MCF 10A (cell line): Measurements from ENCODE around the gene TNS3. TPM values are rescaled to one million over a fixed set of nuclear protein-coding genes. Genes with fewer than 3 reads are reported as not detected.

ENCODE experiments used
- BruUV-seq: library from RNA; stranded (reverse); fragments of 400-500 nt; replicated peaks from 2 replicates; lab custom pipeline; 2021; lab: Mats Ljungman, UMichigan
- CTCF ChIA-PET: fragments of 300-600 bp; sonication (Branson Sonifier 250); formaldehyde crosslinking; extraction: SDS; loops from one replicate; lab custom pipeline; 2021; ENCODE audit warnings: antibody characterized with exemption, inconsistent platforms; lab: Yijun Ruan, JAX
- POLR2A ChIA-PET: fragments of 300-600, 350-650 bp; sonication (Branson Sonifier 250); formaldehyde crosslinking; extraction: SDS; loops from one replicate; lab custom pipeline; 2020; ENCODE audit warnings: antibody characterized with exemption, inconsistent platforms; lab: Yijun Ruan, JAX
- DNase-seq: peaks from one replicate; pipeline ENCODE4 v3.0.0-alpha.2; 2018; ENCODE audit not compliant: unreplicated experiment
- H3K27ac Mint-ChIP-seq: one replicate; pipeline ENCODE4 v1.8.0; 2022; ENCODE audit warnings: mild to moderate bottlenecking, low read depth, mixed read lengths; ENCODE audit not compliant: unreplicated experiment
- H3K27me3 Mint-ChIP-seq: one replicate; pipeline ENCODE4 v1.8.0; 2022; ENCODE audit warnings: mixed read lengths; ENCODE audit not compliant: insufficient read depth, unreplicated experiment
- H3K36me3 Mint-ChIP-seq: one replicate; pipeline ENCODE4 v1.8.0; 2022; ENCODE audit warnings: mild to moderate bottlenecking, moderate library complexity, mixed read lengths; ENCODE audit not compliant: insufficient read depth, unreplicated experiment
- H3K4me1 Mint-ChIP-seq: one replicate; pipeline ENCODE4 v1.8.0; 2022; ENCODE audit warnings: mixed read lengths; ENCODE audit not compliant: insufficient read depth, unreplicated experiment
- H3K4me3 Mint-ChIP-seq: one replicate; pipeline ENCODE4 v1.8.0; 2022; ENCODE audit warnings: mild to moderate bottlenecking, moderate library complexity, mixed read lengths; ENCODE audit not compliant: unreplicated experiment
- H3K9me3 Mint-ChIP-seq: one replicate; pipeline ENCODE4 v1.8.0; 2022; ENCODE audit warnings: mixed read lengths; ENCODE audit not compliant: unreplicated experiment
- intact Hi-C: fragments of 100-400 bp; cut with micrococcal nuclease; formaldehyde crosslinking; loops from 2 replicates; pipeline ENCODE4 v1.14.1; 2022
- total RNA-seq: library from RNA; stranded (reverse); gene quantifications from 2 replicates; pipeline ENCODE4 v1.2.3, GENCODE V29; 2022
- TF ChIP-seq, protein P1 (sequence below): fragments of 200-600 bp; IDR thresholded peaks from one replicate; pipeline ENCODE4 v1.8.0; 2022; ENCODE audit warnings: antibody characterized with exemption, mild to moderate bottlenecking; ENCODE audit not compliant: unreplicated experiment

The TNS3 gene
- total RNA-seq, 1 experiment from 2014 or later: 30.1 TPM

DNA sequence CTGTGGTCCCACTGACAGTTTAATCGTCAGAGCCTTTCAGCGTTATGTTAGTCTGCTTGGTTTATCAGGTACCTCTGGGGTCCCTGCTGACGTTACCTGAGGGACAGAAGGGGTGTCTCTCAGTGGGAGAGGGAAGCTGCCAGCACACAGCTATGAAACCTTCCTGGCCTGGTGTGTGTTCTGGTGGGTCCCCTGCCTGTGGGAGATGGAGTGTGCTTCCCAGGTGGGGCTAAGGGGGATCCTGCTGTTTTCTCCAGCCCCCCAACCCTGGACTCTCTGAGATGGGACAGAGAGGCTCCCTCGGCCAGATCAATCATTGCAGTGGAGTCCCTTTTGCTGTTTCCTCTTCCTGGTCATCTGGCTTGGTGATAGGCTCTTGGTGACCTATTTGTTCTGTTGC, 308.8 kb downstream of the TNS3 start:
- intact Hi-C loops: no loop called here
- H3K36me3 Mint-ChIP-seq: peaks cover 17% of the 10 kb centered on the region
- H3K9me3 Mint-ChIP-seq: peaks cover 8% of the 10 kb centered on the region
- no peak overlapping the region for H3K4me3 Mint-ChIP-seq
- POLR2A ChIA-PET: no interaction called here
- H3K4me1 Mint-ChIP-seq: no peaks in the 10 kb centered on the region
- no peak for DNase-seq
- no peak overlapping the region for H3K27ac Mint-ChIP-seq
- BruUV-seq: no TSS peak
- no peaks in the 10 kb centered on the region for H3K27me3 Mint-ChIP-seq
- TF ChIP-seq, protein P1, sequence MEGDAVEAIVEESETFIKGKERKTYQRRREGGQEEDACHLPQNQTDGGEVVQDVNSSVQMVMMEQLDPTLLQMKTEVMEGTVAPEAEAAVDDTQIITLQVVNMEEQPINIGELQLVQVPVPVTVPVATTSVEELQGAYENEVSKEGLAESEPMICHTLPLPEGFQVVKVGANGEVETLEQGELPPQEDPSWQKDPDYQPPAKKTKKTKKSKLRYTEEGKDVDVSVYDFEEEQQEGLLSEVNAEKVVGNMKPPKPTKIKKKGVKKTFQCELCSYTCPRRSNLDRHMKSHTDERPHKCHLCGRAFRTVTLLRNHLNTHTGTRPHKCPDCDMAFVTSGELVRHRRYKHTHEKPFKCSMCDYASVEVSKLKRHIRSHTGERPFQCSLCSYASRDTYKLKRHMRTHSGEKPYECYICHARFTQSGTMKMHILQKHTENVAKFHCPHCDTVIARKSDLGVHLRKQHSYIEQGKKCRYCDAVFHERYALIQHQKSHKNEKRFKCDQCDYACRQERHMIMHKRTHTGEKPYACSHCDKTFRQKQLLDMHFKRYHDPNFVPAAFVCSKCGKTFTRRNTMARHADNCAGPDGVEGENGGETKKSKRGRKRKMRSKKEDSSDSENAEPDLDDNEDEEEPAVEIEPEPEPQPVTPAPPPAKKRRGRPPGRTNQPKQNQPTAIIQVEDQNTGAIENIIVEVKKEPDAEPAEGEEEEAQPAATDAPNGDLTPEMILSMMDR: no peak
- CTCF ChIA-PET: interaction anchor here (0.6 kb wide), 1 partner anchor 547 kb away, joined by 3 read pairs; no protein-coding TSS in a partner anchor

DNA sequence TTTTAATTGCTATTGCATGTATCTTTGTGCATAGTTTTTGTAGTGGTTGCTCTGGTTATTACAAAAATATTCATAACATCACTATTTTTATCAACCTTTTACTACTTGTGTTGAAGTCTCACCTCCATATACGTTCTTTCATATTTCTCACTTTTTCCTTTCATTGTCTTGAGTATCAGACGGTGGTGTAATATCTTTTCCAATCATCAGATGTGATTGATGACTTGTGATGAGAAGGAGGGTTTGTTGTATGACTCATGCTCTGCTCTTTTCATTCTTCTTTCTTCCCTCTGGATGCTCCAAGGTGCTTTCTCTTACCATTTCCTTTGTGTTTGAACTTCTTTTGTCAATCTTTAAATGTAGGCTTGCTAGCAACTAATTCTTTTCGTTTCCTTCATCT, 310.2 kb downstream of the TNS3 start:
- ChIA-PET POLR2A (no interaction called here), CTCF (no interaction called here)
- H3K4me1 Mint-ChIP-seq: peaks cover 2% of the 10 kb centered on the region
- H3K27me3 Mint-ChIP-seq: no peaks in the 10 kb centered on the region
- H3K9me3 Mint-ChIP-seq: peaks cover 8% of the 10 kb centered on the region
- H3K4me3 Mint-ChIP-seq: no peak overlapping the region
- no peak overlapping the region for H3K27ac Mint-ChIP-seq
- TF ChIP-seq, protein P1: no peak
- intact Hi-C loops: no loop called here
- no peak for DNase-seq
- BruUV-seq: no TSS peak
- H3K36me3 Mint-ChIP-seq: peaks cover 22% of the 10 kb centered on the region

DNA sequence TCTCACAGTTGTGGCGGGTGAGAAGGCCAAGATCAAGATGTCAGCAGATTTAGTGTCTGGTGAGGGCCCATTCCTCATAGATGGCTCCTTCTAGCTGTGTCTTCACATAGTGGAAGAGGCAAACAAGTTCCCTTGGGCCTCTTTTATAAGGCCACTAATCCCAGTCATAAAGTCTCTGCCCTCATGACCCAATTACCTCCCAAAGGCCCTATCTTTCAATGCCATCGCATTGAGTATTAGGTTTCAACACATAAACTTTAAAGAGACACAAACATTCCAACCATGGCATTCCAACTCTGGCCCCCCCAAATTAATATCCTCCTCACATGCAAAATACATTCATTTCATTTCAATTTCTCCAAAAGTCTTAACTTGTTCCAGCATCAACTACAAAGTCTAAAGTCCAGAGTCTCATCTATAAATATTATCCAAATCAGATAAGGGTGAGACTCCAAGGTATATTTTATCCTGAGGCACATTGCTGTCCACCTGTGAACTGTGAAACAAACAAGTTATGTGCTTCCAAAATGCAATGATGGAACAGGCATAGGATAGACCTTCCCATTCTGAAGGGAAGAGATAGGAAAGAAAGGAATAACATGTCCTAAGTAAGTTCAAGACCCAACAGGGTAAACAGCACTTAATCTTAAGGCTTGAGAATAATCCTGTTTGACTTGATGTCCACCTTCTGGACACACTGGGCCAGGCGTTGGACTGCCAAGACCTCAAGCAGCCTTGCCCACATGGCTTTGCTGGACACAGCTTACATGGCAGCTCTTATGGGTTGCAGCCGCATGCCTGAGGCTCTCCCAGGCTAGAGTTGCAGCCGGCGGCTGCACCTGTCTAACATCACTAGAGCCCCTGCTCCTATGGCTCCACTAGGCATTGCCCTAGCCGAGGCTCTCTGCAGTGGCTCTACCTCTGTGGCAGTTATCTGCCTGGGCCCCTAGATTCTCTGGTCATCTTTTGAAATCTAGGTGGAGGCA, 312.8 kb downstream of the TNS3 start:
- intact Hi-C loops: loop anchor here (10.0 kb wide), 1 partner anchor 886 kb away; no protein-coding TSS in a partner anchor
- Mint-ChIP-seq H3K27me3 (no peaks in the 10 kb centered on the region), H3K27ac (no peak overlapping the region), H3K4me1 (peaks cover 11% of the 10 kb centered on the region), H3K36me3 (peaks cover 15% of the 10 kb centered on the region), H3K9me3 (peaks cover 8% of the 10 kb centered on the region), H3K4me3 (no peak overlapping the region)
- ChIA-PET CTCF (interaction anchor here (0.7 to 1.6 kb wide), 2 partner anchors 167 to 550 kb away, joined by 3 to 6 read pairs; no protein-coding TSS in a partner anchor), POLR2A (interaction anchor here (0.6 to 1.1 kb wide), 3 partner anchors 10 to 118 kb away, joined by 3 to 4 read pairs (median 3); no protein-coding TSS in a partner anchor)
- no TSS peak for BruUV-seq
- no peak for DNase-seq
- TF ChIP-seq, protein P1: no peak

DNA sequence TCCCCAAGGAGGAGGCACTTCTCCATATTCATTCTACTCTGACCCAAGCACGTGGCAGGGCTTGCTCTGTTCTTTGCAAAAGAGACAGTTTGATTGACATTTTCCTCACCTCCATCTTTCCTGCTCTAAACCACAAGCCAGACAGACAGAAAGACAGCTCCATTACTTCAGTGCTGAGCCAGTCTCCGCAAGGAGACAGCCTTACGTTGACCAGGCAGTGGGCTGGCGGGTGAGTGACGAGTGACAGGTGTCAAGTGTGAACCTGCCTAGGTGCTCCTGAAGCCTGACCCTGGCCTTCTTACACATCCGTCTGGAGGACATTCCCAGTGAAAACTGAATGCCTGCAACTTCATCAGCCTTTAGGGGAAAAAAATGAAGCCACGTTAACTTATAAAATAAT, 314.6 kb downstream of the TNS3 start:
- Mint-ChIP-seq H3K27ac (peak overlapping the region; percentile 44), H3K27me3 (no peaks in the 10 kb centered on the region), H3K4me3 (no peak overlapping the region), H3K36me3 (peaks cover 10% of the 10 kb centered on the region), H3K4me1 (peaks cover 11% of the 10 kb centered on the region), H3K9me3 (peaks cover 8% of the 10 kb centered on the region)
- DNase-seq: no peak
- intact Hi-C loops: loop anchor here (2.0 to 10.0 kb wide), 2 partner anchors 671 to 887 kb away; no protein-coding TSS in a partner anchor
- ChIA-PET CTCF (interaction anchor here (0.6 to 3.1 kb wide), 38 partner anchors 8 to 1377 kb away, joined by 3 to 37 read pairs (median 6); no protein-coding TSS in a partner anchor), POLR2A (interaction anchor here (1.2 to 2.1 kb wide), 2 partner anchors 69 to 285 kb away, joined by 4 to 12 read pairs; no protein-coding TSS in a partner anchor)
- TF ChIP-seq, protein P1: no peak
- no TSS peak for BruUV-seq
